OCI-LY1 (cell line): ENCODE measurements around the gene PRKD2.

Experiments used
- H2AFZ ChIP-seq: fragments of 200-600 bp; sonication (generic), shearing (Covaris generic); 2 replicates; pipeline ENCODE4 v1.6.0; 2014; ENCODE audit warnings: antibody characterized with exemption, mild to moderate bottlenecking, low read length
- H3F3A ChIP-seq: fragments of 200-600 bp; sonication (generic), shearing (Covaris generic); 2 replicates; pipeline ENCODE4 v1.6.0; 2014; ENCODE audit warnings: mild to moderate bottlenecking, antibody characterized with exemption, low read length, moderate library complexity; ENCODE audit not compliant: insufficient read depth
- H3K27ac ChIP-seq: fragments of 200-600 bp; sonication (generic); 2 replicates; pipeline ENCODE4 v1.5.1; 2014; ENCODE audit warnings: low read length, mixed run types, mild to moderate bottlenecking, low read depth; ENCODE audit not compliant: poor library complexity, severe bottlenecking
- H3K27me3 ChIP-seq: fragments of 200-600 bp; sonication (generic); 2 replicates; pipeline ENCODE4 v1.6.0; 2014; ENCODE audit warnings: antibody characterized with exemption, mild to moderate bottlenecking, low read length, moderate library complexity; ENCODE audit not compliant: insufficient read depth
- H3K36me3 ChIP-seq: fragments of 200-600 bp; sonication (generic); 2 replicates; pipeline ENCODE4 v1.6.1; 2014; ENCODE audit warnings: mild to moderate bottlenecking, antibody characterized with exemption, low read length, moderate library complexity, mixed read lengths; ENCODE audit not compliant: insufficient read depth
- H3K4me1 ChIP-seq: fragments of 200-600 bp; sonication (generic); 2 replicates; pipeline ENCODE4 v1.5.1; 2014; ENCODE audit warnings: mild to moderate bottlenecking, low read length, moderate library complexity; ENCODE audit not compliant: insufficient read depth, severe bottlenecking
- H3K4me2 ChIP-seq: fragments of 200-600 bp; sonication (generic), shearing (Covaris generic); 2 replicates; pipeline ENCODE4 v1.6.1; 2014; ENCODE audit warnings: low read length
- H3K4me3 ChIP-seq: fragments of 200-600 bp; sonication (generic); 2 replicates; pipeline ENCODE4 v1.5.1; 2014; ENCODE audit warnings: low read length, low read depth, mild to moderate bottlenecking, mixed read lengths; ENCODE audit not compliant: poor library complexity, severe bottlenecking
- H3K79me2 ChIP-seq: fragments of 200-600 bp; shearing (Covaris generic); 2 replicates; pipeline ENCODE4 v1.6.1; 2016; ENCODE audit warnings: mixed run types, low read length, mixed read lengths; ENCODE audit not compliant: insufficient read depth
- H3K9ac ChIP-seq: fragments of 200-600 bp; sonication (generic), shearing (Covaris generic); 2 replicates; pipeline ENCODE4 v1.6.1; 2014; ENCODE audit warnings: mild to moderate bottlenecking, low read length, mixed read lengths
- H3K9me2 ChIP-seq: fragments of 200-600 bp; sonication (generic), shearing (Covaris generic); 2 replicates; pipeline ENCODE4 v1.6.1; 2014; ENCODE audit warnings: low read depth, mild to moderate bottlenecking, low read length, mixed read lengths
- H3K9me3 ChIP-seq: fragments of 200-600 bp; shearing (Covaris generic); 2 replicates; pipeline ENCODE4 v1.6.1; 2014; ENCODE audit warnings: low read length, mixed read lengths
- H4K20me1 ChIP-seq: fragments of 200-600 bp; sonication (generic), shearing (Covaris generic); 2 replicates; pipeline ENCODE4 v1.6.0; 2016; ENCODE audit warnings: mild to moderate bottlenecking, low read length; ENCODE audit not compliant: insufficient read depth
- CTCF ChIP-seq: fragments of 200-600 bp; sonication (generic), shearing (Covaris generic); IDR thresholded peaks from 2 replicates; pipeline ENCODE4 v1.5.1; 2017; ENCODE audit warnings: mild to moderate bottlenecking, antibody characterized with exemption, low read length, moderate library complexity, mixed read lengths
- EZH2 ChIP-seq: fragments of 200-600 bp; sonication (generic), shearing (Covaris generic); IDR thresholded peaks from 2 replicates; pipeline ENCODE4 v1.8.0; 2017; ENCODE audit warnings: borderline replicate concordance, mixed run types, mild to moderate bottlenecking, antibody characterized with exemption, low read length, moderate library complexity, mixed read lengths

PRKD2 gene

GRCh38 chr19:46625731-46626130 lies 91.2 kb downstream of the PRKD2 start:
- H4K20me1 ChIP-seq = no peaks in the 10 kb centered on the region
- H3K9me2 ChIP-seq = no peaks in the 10 kb centered on the region
- TF ChIP-seq EZH2 (no peak), CTCF (no peak)
- no peak overlapping the region for H2AFZ ChIP-seq
- H3K27ac ChIP-seq = no peak overlapping the region
- no peak overlapping the region for H3K9ac ChIP-seq
- peaks cover 27% of the 10 kb centered on the region; the same call in 1 of the 2 replicates for H3K27me3 ChIP-seq
- H3K4me2 ChIP-seq = no peak overlapping the region
- H3F3A ChIP-seq = no peaks in the 10 kb centered on the region
- no peaks in the 10 kb centered on the region for H3K36me3 ChIP-seq
- H3K79me2 ChIP-seq = no peaks in the 10 kb centered on the region
- H3K9me3 ChIP-seq = no peaks in the 10 kb centered on the region
- no peaks in the 10 kb centered on the region for H3K4me1 ChIP-seq
- no peak overlapping the region for H3K4me3 ChIP-seq

GRCh38 chr19:46624958-46625661 lies 91.8 kb downstream of the PRKD2 start, which contains the start of gene PTGIR:
Gene PTGIR (minus strand): TSS chr19:46625089. CDS start chr19:46624225, 864 bp downstream.
- TF ChIP-seq EZH2 = no peak
- TF ChIP-seq CTCF = no peak
- no peak within 1 kb of the TSS for H3K27ac ChIP-seq
- no peaks in the 10 kb centered on the region for H3K9me3 ChIP-seq
- H3K79me2 ChIP-seq = no peaks in the 10 kb centered on the region
- no peaks in the 10 kb centered on the region for H3K36me3 ChIP-seq
- H3K4me1 ChIP-seq = peaks cover under 1% of the 10 kb centered on the region
- H3K4me3 ChIP-seq = no peak within 1 kb of the TSS
- no peaks in the 10 kb centered on the region for H4K20me1 ChIP-seq
- H3K4me2 ChIP-seq = no peak within 1 kb of the TSS
- H3K9ac ChIP-seq = no peak within 1 kb of the TSS
- H3F3A ChIP-seq = no peaks in the 10 kb centered on the region
- peaks cover 27% of the 10 kb centered on the region; the same call in 1 of the 2 replicates for H3K27me3 ChIP-seq
- H2AFZ ChIP-seq = no peak within 1 kb of the TSS
- no peaks in the 10 kb centered on the region for H3K9me2 ChIP-seq
